ENCODE data around the gene CDHR3. TPM values are rescaled to one million over a fixed set of nuclear protein-coding genes. Genes with fewer than 3 reads are reported as not detected.

Gene CDHR3
- total RNA-seq (2013; cell fraction: nucleolus; rRNA removed), result 7.5 and 8.7 TPM in 2 replicates
- total RNA-seq (2014; rRNA removed), result 0.06 TPM in 1 of 2 replicates, not detected in the other
- total RNA-seq (2014; rRNA removed; fragmentation: Illumina TruSeq; extraction: Trizol), result not detected in 2 replicates
- not detected in 2 replicates for total RNA-seq (2021)
- not detected for polyA plus RNA-seq (2011; ENCODE audit: low read depth)
- 0.11 and 0.12 TPM in 2 replicates for polyA plus RNA-seq (2011; rRNA removed)
- polyA plus RNA-seq (2011; cell fraction: cytosol; rRNA removed), result 0.03 and 0.06 TPM in 2 replicates
- 0.15 and 0.45 TPM in 2 replicates for polyA plus RNA-seq (2011; cell fraction: nucleus; rRNA removed)
- polyA plus RNA-seq (2012), result not detected in 2 replicates
- not detected in 2 replicates for polyA plus RNA-seq (2014; fragmentation: Illumina TruSeq; extraction: Trizol)
- polyA plus RNA-seq (2014; fragmentation: Nextera tagmentation; extraction: Ambion mirVana), result not detected
- polyA plus RNA-seq (2014; rRNA removed), result not detected in 2 replicates
- polyA plus RNA-seq (2016; fragmentation: Nextera tagmentation; extraction: Ambion mirVana), result not detected
- polyA minus RNA-seq (2011; rRNA and poly(A)+ RNA removed), result 0.21 and 0.66 TPM in 2 replicates
- not detected in 2 replicates for polyA minus RNA-seq (2011; cell fraction: cytosol; rRNA and poly(A)+ RNA removed)
- polyA minus RNA-seq (2011; cell fraction: nucleus; rRNA and poly(A)+ RNA removed), result 0.48 TPM in 1 of 2 replicates, not detected in the other
- percentile 11 among the genes with signal in this experiment for Bru-seq, nascent RNA
- BruChase-seq, experiment 1, labeled RNA remaining after a 6-hour chase, result percentile 11 among the genes with signal in this experiment
- BruChase-seq, experiment 2, labeled RNA remaining after a 2-hour chase, result percentile 5 among the genes with signal in this experiment
- long read RNA-seq, experiment 1, result 0 reads
- long read RNA-seq, experiment 2, partial matches to known transcripts, result 0 of 1 reads
- long read RNA-seq, experiment 2, other reads (novel, unspliced or antisense), result 1 of 1 reads

GRCh38 chr7:105963038-105963667 is at the start of gene CDHR3:
TSS of gene CDHR3 (plus strand) at chr7:105963264. CDS start at chr7:105963319, 55 bp downstream.
- POLR2A ChIA-PET, result no interaction called here
- H3K27me3 ChIP-seq (replicated peaks in 1 of 2; ENCODE audit: control insufficient read depth in 2 of 2, insufficient read depth in 2 of 2, low read length in 1 of 2), result no peaks in the 10 kb centered on the region; a peak in 3 of 4 replicates
- no peaks in the 10 kb centered on the region for H3K79me2 ChIP-seq (ENCODE audit: control insufficient read depth, insufficient read depth, low read length)
- no peaks in the 10 kb centered on the region for H4K20me1 ChIP-seq (ENCODE audit: control insufficient read depth, insufficient read depth)
- 10% methylated on average over 4 of the region's 4 CpGs for WGBS (ENCODE audit: insufficient coverage, insufficient replicate concordance, low lambda C conversion rate, missing lambda C conversion rate)
- no TSS peak for BruUV-seq (replicated peaks)
- in situ Hi-C loops (cut with MboI) (no loop called here), intact Hi-C loops (cut with micrococcal nuclease; ENCODE audit: unreplicated experiment) (no loop called here)
- SMC1A ChIA-PET (ENCODE audit: uncharacterized antibody, unreplicated experiment), result interaction anchor here (0.9 kb wide), 1 partner anchor 200 kb away, joined by 3 read pairs; no protein-coding TSS in a partner anchor
- no peak within 1 kb of the TSS for H2AFZ ChIP-seq (ENCODE audit: control insufficient read depth, low read depth, low read length)
- no peak within 1 kb of the TSS for H3K9ac ChIP-seq (ENCODE audit: control insufficient read depth, insufficient read depth, low read length)
- no peak for DNase-seq (ENCODE audit: low read depth, low spot score)
- H3K9me3 ChIP-seq (replicated peaks; ENCODE audit: control insufficient read depth, insufficient read depth, low read length), result no peaks in the 10 kb centered on the region
- no peak within 1 kb of the TSS for H3K4me2 ChIP-seq (ENCODE audit: control insufficient read depth, insufficient read depth)
- CTCF ChIA-PET, result interaction anchor here (0.8 to 1.0 kb wide), 2 partner anchors 8 to 20 kb away, joined by 3 read pairs; no protein-coding TSS in a partner anchor
- H3K4me3 ChIP-seq, result no peak within 1 kb of the TSS
- RAD21 ChIA-PET (ENCODE audit: unreplicated experiment), result interaction anchor here (0.9 kb wide), 1 partner anchor 79 kb away, joined by 3 read pairs; no protein-coding TSS in a partner anchor
- H3K4me1 ChIP-seq (ENCODE audit: control insufficient read depth, insufficient read depth, low read length), result no peaks in the 10 kb centered on the region
- TF ChIP-seq RAD51 (IDR thresholded peaks at IDR 0.05) (no peak), ZBED1 (IDR thresholded peaks at IDR 0.05; ENCODE audit: borderline replicate concordance) (no peak), TCF7 (IDR thresholded peaks at IDR 0.05; ENCODE audit: borderline replicate concordance) (no peak), MAX (IDR thresholded peaks at IDR 0.05; ENCODE audit: low read depth, low read length) (no peak), IKZF2 (IDR thresholded peaks at IDR 0.05) (no peak), TARDBP (IDR thresholded peaks at IDR 0.05; ENCODE audit: borderline replicate concordance) (no peak), RB1 (IDR thresholded peaks at IDR 0.05; ENCODE audit: borderline replicate concordance) (no peak)
- H3K36me3 ChIP-seq (ENCODE audit: control insufficient read depth in 2 of 2, insufficient read depth in 2 of 2, low read length in 1 of 2), result no peaks in the 10 kb centered on the region
- H3K27ac ChIP-seq (ENCODE audit: control insufficient read depth, insufficient read depth), result no peak within 1 kb of the TSS
- no peak for ATAC-seq
- no peak for FAIRE-seq

Data from GM12878 (cell line).